Adrenal gland (tissue), 5 donors: ENCODE measurements around the gene SLC39A2.

Experiments
- CTCF ChIP-seq, 6 experiments: fragments of 450-650 bp in 4 of 6; fragments of 200-600 bp in 2 of 6; sonication (generic) in 1 of 6; IDR thresholded peaks; 1 replicate in 5 of 6; 2 replicates in 1 of 6; pipeline versions ENCODE4 v1.5.1 to v1.8.0; 2016 to 2021; ENCODE audit warnings: antibody characterized with exemption in 6 of 6, mild to moderate bottlenecking in 2 of 6, moderate library complexity in 1 of 6
- POLR2A ChIP-seq, 2 donors: fragments of 450-650 bp; IDR thresholded peaks; one replicate each; pipeline ENCODE4 v1.6.1; 2017; ENCODE audit warnings: antibody characterized with exemption in 2 of 2, mild to moderate bottlenecking in 2 of 2, moderate library complexity in 1 of 2
- donor health status: DM: no; HTN: no; CAD: no.

GRCh38 chr14:20970647-20970982 is 28.5 kb upstream of the SLC39A2 start:
- TF ChIP-seq CTCF (IDR thresholded peaks at IDR 0.05) (no peak), POLR2A (IDR thresholded peaks at IDR 0.05) (no peak)
